ENCODE measurements around the gene CD163L1.
A peak's percentile ranks its signal among the peaks of the same experiment; 100 is the strongest.
"Not testable (repeated sequence)": the region's sequence is repeated elsewhere in the genome, so short reads cannot be mapped to it uniquely, and the experiment has no call there.

The CD163L1 gene

GRCh38 chr12:7403466-7403865 lies 40.5 kb downstream of the CD163L1 start:
- DNase-seq = no peak

- DNase-seq = no peak
These were observed 44.9 kb downstream of the CD163L1 start for GRCh38 chr12:7399089-7399488.

- DNase-seq = no peak
These were observed 47.5 kb downstream of the CD163L1 start for GRCh38 chr12:7396418-7396817.

- DNase-seq = no peak
These were observed 48.0 kb downstream of the CD163L1 start for GRCh38 chr12:7395950-7396349.

GRCh38 chr12:7387289-7387688 lies 56.7 kb downstream of the CD163L1 start:
- DNase-seq = no peak

GRCh38 chr12:7383157-7383556 lies 60.8 kb downstream of the CD163L1 start:
- no peak for DNase-seq

- no peak for DNase-seq
These were observed 67.8 kb downstream of the CD163L1 start for GRCh38 chr12:7376196-7376595.

- no peak for DNase-seq
These were observed 68.8 kb downstream of the CD163L1 start for GRCh38 chr12:7375145-7375543.

- peak in 1 of 5 donors; percentile 8 for DNase-seq
These were observed 69.4 kb downstream of the CD163L1 start for GRCh38 chr12:7374423-7375144.

GRCh38 chr12:7373226-7373625 lies 70.7 kb downstream of the CD163L1 start:
- DNase-seq = no peak

GRCh38 chr12:7369274-7369729 lies 74.7 kb downstream of the CD163L1 start:
- no peak for DNase-seq

GRCh38 chr12:7362734-7363133 lies 81.2 kb downstream of the CD163L1 start:
- DNase-seq = no peak

- DNase-seq = no peak
These were observed 82.7 kb downstream of the CD163L1 start for GRCh38 chr12:7361265-7361664.

- no peak for DNase-seq
These were observed 89.4 kb downstream of the CD163L1 start for GRCh38 chr12:7354529-7354928.

- no peak for DNase-seq
These were observed 91.3 kb downstream of the CD163L1 start for GRCh38 chr12:7352661-7353060.

- DNase-seq = no peak
These were observed 92.8 kb downstream of the CD163L1 start for GRCh38 chr12:7351177-7351576.

- no peak for DNase-seq
These were observed 94.5 kb downstream of the CD163L1 start for GRCh38 chr12:7349418-7349817.

- no peak for DNase-seq
These were observed 97.3 kb downstream of the CD163L1 start for GRCh38 chr12:7346551-7347225.

- no peak for DNase-seq
These were observed 98.9 kb downstream of the CD163L1 start for GRCh38 chr12:7344833-7345606.

- DNase-seq = no peak
These were observed 104.3 kb downstream of the CD163L1 start for GRCh38 chr12:7339675-7340074.

GRCh38 chr12:7337790-7338189 lies 106.2 kb downstream of the CD163L1 start:
- DNase-seq = not testable (repeated sequence)

GRCh38 chr12:7327918-7328317 lies 116.0 kb downstream of the CD163L1 start:
- no peak for DNase-seq

GRCh38 chr12:7324176-7324575 lies 119.8 kb downstream of the CD163L1 start:
- DNase-seq = no peak

- no peak for DNase-seq
These were observed 121.4 kb downstream of the CD163L1 start for GRCh38 chr12:7322599-7322998.
